Mesenchymal stem cell (in vitro differentiated cells and primary cell): ENCODE data around the gene GBA2.

Experiments used
- DNase-seq: peaks from one replicate; pipeline ENCODE4 v3.0.0-alpha.2; 2013
- H2AFZ ChIP-seq: one replicate; pipeline ENCODE4 v1.6.1; 2013; ENCODE audit warnings: low read depth, mild to moderate bottlenecking, control low read depth, inconsistent platforms, low read length, moderate library complexity
- H2AK5ac ChIP-seq: 2 replicates; pipeline ENCODE4 v1.6.1; 2013; ENCODE audit warnings: low read length, moderate library complexity, mild to moderate bottlenecking, inconsistent platforms; ENCODE audit not compliant: severe bottlenecking
- H2BK120ac ChIP-seq: one replicate; pipeline ENCODE4 v1.6.1; 2013; ENCODE audit warnings: low read depth, mild to moderate bottlenecking, inconsistent platforms, low read length, moderate library complexity
- H2BK12ac ChIP-seq, 2 experiments: one replicate each; pipeline ENCODE4 v1.6.1; 2013; ENCODE audit warnings: inconsistent platforms in 2 of 2, low read length in 2 of 2, mild to moderate bottlenecking in 2 of 2, moderate library complexity in 2 of 2, control low read depth in 1 of 2
- H2BK15ac ChIP-seq: one replicate; pipeline ENCODE4 v1.6.1; 2013; ENCODE audit warnings: mild to moderate bottlenecking, low read depth, inconsistent platforms; ENCODE audit not compliant: poor library complexity, severe bottlenecking
- H2BK5ac ChIP-seq: 2 replicates; pipeline ENCODE4 v1.6.1; 2013; ENCODE audit warnings: low read depth, mild to moderate bottlenecking, low read length, control low read depth, inconsistent platforms; ENCODE audit not compliant: poor library complexity, severe bottlenecking
- H3K14ac ChIP-seq, 2 experiments: one replicate each; pipeline ENCODE4 v1.6.1; 2013; ENCODE audit warnings: inconsistent platforms in 2 of 2, low read length in 2 of 2, control low read depth in 1 of 2, mild to moderate bottlenecking in 1 of 2, moderate library complexity in 1 of 2
- H3K18ac ChIP-seq, 2 experiments: one replicate each; pipeline ENCODE4 v1.6.1; 2013; ENCODE audit warnings: inconsistent platforms in 2 of 2, low read length in 2 of 2, control low read depth in 1 of 2, low read depth in 1 of 2, mild to moderate bottlenecking in 1 of 2
- H3K23ac ChIP-seq, 2 experiments: one replicate each; pipeline ENCODE4 v1.6.1; 2013; ENCODE audit warnings: inconsistent platforms in 2 of 2, low read length in 2 of 2, mild to moderate bottlenecking in 2 of 2, moderate library complexity in 2 of 2, control low read depth in 1 of 2
- H3K27ac ChIP-seq: 2 replicates; pipeline ENCODE4 v1.5.1; 2013; ENCODE audit warnings: mild to moderate bottlenecking, moderate library complexity, low read length, control low read depth, inconsistent platforms; ENCODE audit not compliant: poor library complexity, severe bottlenecking
- H3K27me3 ChIP-seq, 2 experiments: 2 replicates each; pipeline versions ENCODE4 v1.6.1 to v1.7.0; 2013; ENCODE audit warnings: low read length in 2 of 2, mild to moderate bottlenecking in 2 of 2, moderate library complexity in 2 of 2, control low read depth in 1 of 2, inconsistent platforms in 1 of 2; ENCODE audit not compliant: control insufficient read depth in 1 of 2, insufficient read depth in 1 of 2
- H3K36me3 ChIP-seq, 2 experiments: 2 replicates each; pipeline versions ENCODE4 v1.6.1 to v1.7.0; 2013; ENCODE audit warnings: low read length in 2 of 2, control low read depth in 1 of 2, inconsistent platforms in 1 of 2, low read depth in 1 of 2, mild to moderate bottlenecking in 1 of 2; ENCODE audit not compliant: insufficient read depth in 2 of 2, control insufficient read depth in 1 of 2
- H3K4ac ChIP-seq, 2 experiments: one replicate each; pipeline ENCODE4 v1.6.1; 2013; ENCODE audit warnings: inconsistent platforms in 2 of 2, low read length in 2 of 2, mild to moderate bottlenecking in 2 of 2, moderate library complexity in 2 of 2, control low read depth in 1 of 2, low read depth in 1 of 2
- H3K4me1 ChIP-seq: 2 replicates; pipeline ENCODE4 v1.6.1; 2013; ENCODE audit warnings: low read depth, low read length, control low read depth; ENCODE audit not compliant: control insufficient read depth, insufficient read depth
- H3K4me2 ChIP-seq: 2 replicates; pipeline ENCODE4 v1.6.1; 2013; ENCODE audit warnings: low read length, mild to moderate bottlenecking, inconsistent platforms; ENCODE audit not compliant: poor library complexity, severe bottlenecking
- H3K4me3 ChIP-seq, 2 experiments: 2 replicates each; pipeline versions ENCODE4 v1.5.1 to v1.7.0; 2013; ENCODE audit warnings: low read length in 2 of 2, mild to moderate bottlenecking in 2 of 2, control low read depth in 1 of 2, low read depth in 1 of 2; ENCODE audit not compliant: insufficient read depth in 1 of 2
- H3K79me1 ChIP-seq: replicated peaks from 2 replicates; pipeline ENCODE4 v1.6.1; 2013; ENCODE audit warnings: mild to moderate bottlenecking, control low read depth, low read length, inconsistent platforms; ENCODE audit not compliant: poor library complexity, severe bottlenecking
- H3K9ac ChIP-seq: 2 replicates; pipeline ENCODE4 v1.7.0; 2013; ENCODE audit warnings: mild to moderate bottlenecking, low read length, moderate library complexity
- H3K9me3 ChIP-seq: 2 replicates; pipeline ENCODE4 v1.7.0; 2013; ENCODE audit warnings: mild to moderate bottlenecking, low read length; ENCODE audit not compliant: control insufficient read depth
- H4K8ac ChIP-seq: one replicate; pipeline ENCODE4 v1.6.1; 2013; ENCODE audit warnings: inconsistent platforms, mild to moderate bottlenecking, low read length, moderate library complexity
- H4K91ac ChIP-seq: one replicate; pipeline ENCODE4 v1.6.1; 2013; ENCODE audit warnings: mild to moderate bottlenecking, low read length, inconsistent platforms
- WGBS: methylation state at CpG from one replicate; pipeline ENCODE4 v1.1.7; 2013; ENCODE audit warnings: mixed read lengths; 5-methylcytosine and 5-hydroxymethylcytosine counted together

Gene GBA2

GRCh38 chr9:35691334-35691650 is 57.7 kb downstream of the GBA2 start:
- Histone ChIP-seq H3K14ac (peak overlapping the region in 1 of 2 experiments; percentile 94), H3K79me1 (peaks cover 4% of the 10 kb centered on the region), H3K36me3 (peaks cover 27 to 30% of the 10 kb centered on the region in 2 experiments), H3K4me3 (peak overlapping the region; percentile 87), H2BK12ac (peak overlapping the region in 1 of 2 experiments; percentile 79), H3K4me1 (peaks cover 22% of the 10 kb centered on the region), H4K8ac (peak overlapping the region; percentile 94), H3K4me2 (peak overlapping the region; percentile 82), H2AFZ (peak overlapping the region; percentile 73), H4K91ac (peak overlapping the region; percentile 94), H3K18ac (peak overlapping the region; percentile 95 to 97), H2BK5ac (peak overlapping the region; percentile 97), H2AK5ac (peak overlapping the region; percentile 97), H3K4ac (peak overlapping the region; percentile 73 to 97), H3K9me3 (no peaks in the 10 kb centered on the region), H2BK120ac (peak overlapping the region; percentile 95), H3K9ac (peak overlapping the region; percentile 92), H3K27ac (peak overlapping the region; percentile 94), H3K27me3 (no peaks in the 10 kb centered on the region), H2BK15ac (no peak overlapping the region), H3K23ac (peak overlapping the region in 1 of 2 experiments; percentile 85)
- DNase-seq, result no peak
- 13% methylated on average over 10 of the region's 10 CpGs for WGBS

- peak overlapping the region; percentile 52 to 90 for H2BK12ac ChIP-seq
Measured at GRCh38 chr9:35690614-35691333, 58.3 kb downstream of the GBA2 start.

GRCh38 chr9:35690294-35690613 is 58.8 kb downstream of the GBA2 start:
- H4K91ac ChIP-seq, result peak overlapping the region; percentile 88

More at GRCh38 chr9:35690614-35691333, 58.3 kb downstream of the GBA2 start:
- peak overlapping the region; percentile 96 for H2BK15ac ChIP-seq
- peak overlapping the region; percentile 94 for H4K91ac ChIP-seq
- DNase-seq, result peak; percentile 87
- H3K79me1 ChIP-seq, result peaks cover 2% of the 10 kb centered on the region
- H3K14ac ChIP-seq, result peak overlapping the region in 1 of 2 experiments; percentile 94
- H3K27me3 ChIP-seq, result no peaks in the 10 kb centered on the region
- no peaks in the 10 kb centered on the region for H3K9me3 ChIP-seq
- peaks cover 27 to 29% of the 10 kb centered on the region in 2 experiments for H3K36me3 ChIP-seq
- WGBS, result 1% methylated on average over 49 of the region's 61 CpGs
- peak overlapping the region; percentile 97 for H2BK5ac ChIP-seq
- H3K4me2 ChIP-seq, result peak overlapping the region; percentile 82
- peak overlapping the region; percentile 97 for H2AK5ac ChIP-seq
- peak overlapping the region; percentile 94 for H4K8ac ChIP-seq
- H3K23ac ChIP-seq, result peak overlapping the region in 1 of 2 experiments; percentile 85
- peak overlapping the region; percentile 74 for H2AFZ ChIP-seq
- peak overlapping the region; percentile 95 for H3K27ac ChIP-seq
- H3K4me1 ChIP-seq, result peaks cover 26% of the 10 kb centered on the region
- peak overlapping the region; percentile 87 for H3K4me3 ChIP-seq
- H2BK120ac ChIP-seq, result peak overlapping the region; percentile 95
- H3K4ac ChIP-seq, result peak overlapping the region; percentile 89 to 97
- H3K18ac ChIP-seq, result peak overlapping the region; percentile 97
- peak overlapping the region; percentile 92 for H3K9ac ChIP-seq

GRCh38 chr9:35689542-35690293 is 59.3 kb downstream of the GBA2 start, which contains the start of gene TPM2:
Gene TPM2 (minus strand): TSS chr9:35689925. CDS start chr9:35689817, 108 bp downstream.
- Histone ChIP-seq H3K9ac (peak within 1 kb of the TSS; percentile 92), H3K79me1 (peaks cover 2% of the 10 kb centered on the region), H3K27me3 (no peaks in the 10 kb centered on the region), H2AK5ac (peak within 1 kb of the TSS; percentile 49), H2AFZ (peak within 1 kb of the TSS; percentile 74), H4K91ac (peak within 1 kb of the TSS; percentile 94), H2BK120ac (peak within 1 kb of the TSS; percentile 95), H3K14ac (peak within 1 kb of the TSS; percentile 48 to 98), H3K4ac (peak within 1 kb of the TSS; percentile 94 to 98), H3K4me3 (peak within 1 kb of the TSS; percentile 87), H3K23ac (peak within 1 kb of the TSS; percentile 67 to 86), H3K4me2 (peak within 1 kb of the TSS; percentile 82), H2BK12ac (peak within 1 kb of the TSS; percentile 52 to 90), H2BK15ac (peak within 1 kb of the TSS; percentile 95), H3K9me3 (no peaks in the 10 kb centered on the region), H3K27ac (peak within 1 kb of the TSS; percentile 95), H4K8ac (peak within 1 kb of the TSS; percentile 95), H3K4me1 (peaks cover 35% of the 10 kb centered on the region), H3K18ac (peak within 1 kb of the TSS; percentile 97), H2BK5ac (peak within 1 kb of the TSS; percentile 97), H3K36me3 (peaks cover 33 to 36% of the 10 kb centered on the region in 2 experiments)
- peak; percentile 86 for DNase-seq
- under 1% methylated on average over 57 of the region's 61 CpGs for WGBS

More at GRCh38 chr9:35690294-35690613, 58.8 kb downstream of the GBA2 start:
- H2AK5ac ChIP-seq, result peak overlapping the region; percentile 17
- peak overlapping the region in 1 of 2 experiments; percentile 56 for H3K14ac ChIP-seq
- peak overlapping the region; percentile 85 for H4K8ac ChIP-seq
- no peaks in the 10 kb centered on the region for H3K9me3 ChIP-seq
- no peak for DNase-seq
- peak overlapping the region; percentile 89 to 94 for H3K4ac ChIP-seq
- H3K23ac ChIP-seq, result peak overlapping the region in 1 of 2 experiments; percentile 86
- H3K4me1 ChIP-seq, result peaks cover 30% of the 10 kb centered on the region
- H3K9ac ChIP-seq, result peak overlapping the region; percentile 92
- peak overlapping the region; percentile 87 for H3K4me3 ChIP-seq
- H3K4me2 ChIP-seq, result peak overlapping the region; percentile 82
- H3K79me1 ChIP-seq, result peaks cover 2% of the 10 kb centered on the region
- H3K27me3 ChIP-seq, result no peaks in the 10 kb centered on the region
- H3K36me3 ChIP-seq, result peaks cover 28 to 31% of the 10 kb centered on the region in 2 experiments
- H3K27ac ChIP-seq, result peak overlapping the region; percentile 95
- WGBS, result 3% methylated on average over 15 of the region's 21 CpGs
- H2AFZ ChIP-seq, result peak overlapping the region; percentile 62
- H3K18ac ChIP-seq, result peak overlapping the region; percentile 93 to 96
- peak overlapping the region; percentile 39 for H2BK15ac ChIP-seq
- H2BK120ac ChIP-seq, result peak overlapping the region; percentile 95
- H2BK5ac ChIP-seq, result peak overlapping the region; percentile 97
- H2BK12ac ChIP-seq, result peak overlapping the region in 1 of 2 experiments; percentile 70
